HG02759 (cell line): ENCODE results near the gene HSPBP1.

Experiments
- ATAC-seq: cut with Tn5 transposase; IDR thresholded peaks from one replicate; pipeline ENCODE4 v1.9.1; 2021; ENCODE audit warnings: mild to moderate bottlenecking, moderate library complexity; ENCODE audit not compliant: unreplicated experiment

HSPBP1 gene

DNA sequence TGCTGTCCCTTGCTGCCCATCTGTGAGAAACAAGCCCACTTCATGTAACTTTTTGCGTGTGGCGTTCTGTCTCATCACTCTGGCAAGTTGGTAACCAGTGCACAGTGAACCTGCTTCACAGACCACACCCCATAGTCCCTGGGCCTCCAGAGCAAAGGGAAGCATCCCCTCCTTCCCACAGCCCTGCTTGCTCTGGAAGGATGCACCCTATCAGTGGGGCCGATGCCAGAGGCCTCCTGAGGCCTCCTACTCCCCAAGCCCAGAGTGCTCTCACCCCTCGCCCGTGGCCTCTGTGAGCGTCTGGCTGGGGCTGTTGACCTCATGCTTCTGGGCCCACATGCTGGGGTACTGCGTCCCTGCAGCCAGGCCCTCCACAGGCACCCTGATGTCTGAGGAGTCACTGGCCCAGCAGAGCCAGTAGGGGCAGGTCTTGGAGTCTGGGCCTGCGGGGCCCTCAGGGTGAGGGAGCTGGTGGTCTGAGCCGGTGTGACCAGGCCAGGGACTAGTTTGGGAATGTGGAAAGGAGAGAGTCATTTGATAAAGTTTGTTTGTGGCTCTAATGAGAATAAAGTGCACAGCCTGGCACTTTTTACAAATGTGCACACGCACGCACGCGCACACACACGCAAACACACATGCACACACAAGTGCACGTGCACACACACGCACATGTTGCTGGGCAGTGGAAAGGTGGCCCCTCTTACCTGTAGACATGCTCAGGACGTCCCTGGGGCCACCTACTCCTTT is 56.4 kb downstream of the HSPBP1 start:
- ATAC-seq: no peak

DNA sequence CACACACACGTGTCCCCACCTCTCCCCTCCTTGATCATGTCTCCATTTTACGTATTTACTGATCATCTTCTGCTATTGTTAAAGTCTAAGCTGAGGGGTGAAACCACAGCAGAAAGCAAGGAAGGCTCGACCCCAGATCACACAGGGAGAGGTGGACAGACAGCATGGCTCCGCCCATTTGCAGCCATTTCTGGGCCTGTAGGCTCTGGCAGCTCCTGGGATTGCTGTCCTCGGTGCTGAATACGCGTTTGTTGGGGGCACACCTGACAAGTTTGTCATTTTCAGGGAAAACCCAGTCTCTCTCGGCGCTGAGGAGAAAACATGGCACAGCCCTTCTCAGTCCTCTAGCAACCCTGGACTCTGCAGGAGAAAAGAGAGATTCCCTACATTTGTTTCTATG is 59.4 kb downstream of the HSPBP1 start:
- ATAC-seq: no peak

DNA sequence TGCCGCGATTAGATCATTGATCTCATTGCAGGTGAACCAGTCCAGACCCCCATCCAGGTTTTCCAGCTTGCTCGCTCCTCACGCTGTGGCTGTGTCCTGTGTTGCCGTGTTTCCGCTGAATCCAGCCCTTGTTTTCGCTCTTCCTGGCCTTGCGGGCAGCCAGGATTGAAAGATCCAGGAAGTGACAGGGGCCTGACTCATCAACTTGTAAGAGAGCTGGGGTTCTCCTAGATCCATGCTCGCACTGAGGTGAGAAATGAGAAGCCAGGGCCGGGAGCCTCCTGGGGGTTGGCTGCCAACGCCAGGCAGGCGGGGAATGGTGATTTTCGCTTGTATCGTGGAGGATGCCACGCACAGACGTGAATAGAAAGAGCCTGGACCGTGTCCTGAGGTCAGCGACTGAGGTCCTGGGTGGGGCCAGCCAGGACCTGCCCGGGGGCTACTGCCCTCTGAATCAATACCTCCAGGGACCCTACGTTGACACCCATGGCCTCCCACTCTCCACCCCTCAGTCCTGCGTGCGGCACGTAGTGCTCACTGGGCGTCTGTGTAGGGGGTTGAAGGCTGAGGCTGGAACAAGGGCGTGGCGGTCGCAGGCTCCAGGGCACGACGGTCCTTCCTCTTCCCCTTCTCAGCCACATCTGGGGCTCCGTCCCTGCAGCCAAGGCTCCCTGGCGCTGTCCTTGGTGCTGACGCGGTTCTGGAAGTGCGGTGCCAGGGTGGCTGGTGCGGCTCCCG is 63.3 kb downstream of the HSPBP1 start:
- no peak for ATAC-seq

DNA sequence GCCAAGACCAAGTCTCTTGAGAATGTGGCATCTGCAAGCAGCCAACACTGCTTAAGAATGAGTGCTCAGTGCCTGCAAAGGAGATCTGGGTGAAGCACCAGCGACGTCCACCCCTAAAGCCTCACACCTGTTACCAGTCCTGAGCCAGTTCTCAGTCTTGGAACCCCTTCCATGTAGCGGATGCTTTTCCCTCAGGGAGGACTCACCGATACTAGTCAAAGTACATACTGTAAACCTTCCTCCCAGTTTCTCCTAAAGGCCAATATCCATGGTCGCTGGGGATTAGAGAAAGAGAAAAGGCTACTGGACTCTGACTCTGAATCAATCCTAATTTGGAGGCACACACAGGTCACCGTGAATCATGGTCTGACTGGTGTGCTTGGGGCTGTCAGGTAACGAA is 66.4 kb downstream of the HSPBP1 start:
- no peak for ATAC-seq

DNA sequence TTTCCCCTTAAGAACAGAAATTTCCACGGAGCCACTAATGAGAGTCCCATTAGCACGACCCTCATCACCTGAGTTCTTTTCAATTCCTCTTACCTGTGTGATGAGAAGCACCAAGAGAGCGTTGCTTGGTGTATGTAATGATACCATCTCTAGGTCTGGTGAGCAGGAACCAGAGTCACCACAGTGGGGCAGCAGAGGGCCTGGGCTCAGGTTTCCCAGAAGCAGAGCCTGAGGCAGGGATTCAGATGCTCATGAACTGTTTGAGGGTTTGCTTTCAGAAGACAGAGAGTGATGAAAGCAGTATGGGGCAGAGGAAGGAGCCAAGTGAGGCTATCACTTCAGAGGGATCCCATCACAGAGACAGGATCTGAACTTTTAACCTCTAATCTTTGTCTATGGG is 67.5 kb downstream of the HSPBP1 start:
- no peak for ATAC-seq
